ENCODE measurements around the gene AMZ1. TPM values are rescaled to one million over a fixed set of nuclear protein-coding genes. Genes with fewer than 3 reads are reported as not detected.

The AMZ1 gene, protein sequence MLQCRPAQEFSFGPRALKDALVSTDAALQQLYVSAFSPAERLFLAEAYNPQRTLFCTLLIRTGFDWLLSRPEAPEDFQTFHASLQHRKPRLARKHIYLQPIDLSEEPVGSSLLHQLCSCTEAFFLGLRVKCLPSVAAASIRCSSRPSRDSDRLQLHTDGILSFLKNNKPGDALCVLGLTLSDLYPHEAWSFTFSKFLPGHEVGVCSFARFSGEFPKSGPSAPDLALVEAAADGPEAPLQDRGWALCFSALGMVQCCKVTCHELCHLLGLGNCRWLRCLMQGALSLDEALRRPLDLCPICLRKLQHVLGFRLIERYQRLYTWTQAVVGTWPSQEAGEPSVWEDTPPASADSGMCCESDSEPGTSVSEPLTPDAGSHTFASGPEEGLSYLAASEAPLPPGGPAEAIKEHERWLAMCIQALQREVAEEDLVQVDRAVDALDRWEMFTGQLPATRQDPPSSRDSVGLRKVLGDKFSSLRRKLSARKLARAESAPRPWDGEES
- 3.5 and 14.2 TPM in 2 replicates for total RNA-seq

GRCh38 chr7:2687881-2688318, at the start of gene AMZ1:
TSS of gene AMZ1 (plus strand) at chr7:2688202. CDS start at chr7:2700452, 12,250 bp downstream.
- no peak for DNase-seq (ENCODE audit: low read depth)

GRCh38 chr7:2638224-2638991, 49.6 kb upstream of the AMZ1 start:
- no peak for DNase-seq (ENCODE audit: low read depth)

DNA sequence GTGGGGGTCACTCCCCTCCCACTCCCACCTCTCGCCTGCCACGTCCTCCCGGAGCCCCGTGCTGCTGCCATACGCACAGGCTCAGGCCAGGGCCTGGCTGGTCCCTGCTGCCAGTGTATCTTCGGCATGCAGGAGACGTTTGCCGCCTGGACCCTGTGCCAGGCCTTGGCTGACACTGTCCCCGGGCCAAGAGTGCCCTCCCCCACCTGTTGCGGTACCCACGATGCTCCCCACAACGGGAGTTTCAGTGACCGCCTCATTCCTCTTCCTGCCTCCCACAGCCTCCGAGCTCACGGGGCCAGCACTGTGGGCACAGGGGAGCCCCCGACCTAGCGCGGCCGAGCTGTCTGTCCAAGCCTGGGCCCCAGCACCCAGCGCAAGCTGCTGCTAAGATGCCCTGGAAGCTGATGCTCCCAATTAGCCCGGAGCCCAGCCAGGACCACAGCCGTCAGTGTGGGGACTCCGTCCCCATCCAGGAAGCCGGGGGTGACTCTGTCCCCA, 48.8 kb upstream of the AMZ1 start:
- no peak for DNase-seq (ENCODE audit: low read depth)

DNA sequence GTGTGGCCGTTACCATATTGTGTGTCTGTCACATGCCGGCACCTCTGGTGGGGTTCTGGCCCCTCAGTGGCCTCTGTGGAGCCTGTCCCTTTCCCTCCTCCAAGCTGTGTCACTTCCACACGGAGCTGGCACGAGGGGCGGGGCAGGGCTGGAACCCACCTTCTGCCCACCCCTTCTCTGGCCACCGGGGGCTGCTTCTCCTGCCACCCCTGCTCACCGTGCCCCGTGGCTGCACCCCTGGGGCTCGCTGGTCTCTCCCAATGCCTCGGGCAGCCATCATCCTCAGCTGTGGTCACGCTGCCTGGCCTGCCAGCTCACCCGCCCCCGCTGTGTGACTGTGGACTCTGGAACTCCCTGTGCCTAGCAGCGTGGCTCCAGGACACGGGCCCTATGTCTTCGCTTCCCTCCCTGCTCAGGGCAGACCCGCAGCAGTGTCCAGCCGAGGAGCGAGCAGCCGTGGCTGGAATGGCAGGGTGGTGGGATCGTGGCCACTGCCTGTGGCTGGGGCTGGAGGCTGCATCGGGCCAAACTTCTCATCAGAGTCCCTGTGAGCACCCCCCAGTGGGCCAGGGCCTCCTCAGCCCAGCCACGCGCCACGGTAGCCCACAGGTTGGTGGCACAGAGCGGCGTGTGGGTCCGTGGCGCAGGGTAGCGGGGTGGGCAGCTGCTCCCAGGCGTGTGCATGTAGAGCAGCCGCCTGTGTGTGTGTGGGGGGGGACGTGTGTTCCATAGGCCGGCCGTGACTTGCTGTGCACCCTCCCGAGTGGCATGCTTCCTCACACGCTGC, 48.1 kb upstream of the AMZ1 start:
- DNase-seq (ENCODE audit: low read depth) = no peak

- peak; percentile 36 for DNase-seq (ENCODE audit: low read depth)
Measured at GRCh38 chr7:2640482-2640830, 47.5 kb upstream of the AMZ1 start.

- no peak for DNase-seq (ENCODE audit: low read depth)
Measured at GRCh38 chr7:2640846-2641316, 47.1 kb upstream of the AMZ1 start.

- DNase-seq (ENCODE audit: low read depth) = peak; percentile 94
Measured at GRCh38 chr7:2641406-2642393, 46.3 kb upstream of the AMZ1 start.

DNA sequence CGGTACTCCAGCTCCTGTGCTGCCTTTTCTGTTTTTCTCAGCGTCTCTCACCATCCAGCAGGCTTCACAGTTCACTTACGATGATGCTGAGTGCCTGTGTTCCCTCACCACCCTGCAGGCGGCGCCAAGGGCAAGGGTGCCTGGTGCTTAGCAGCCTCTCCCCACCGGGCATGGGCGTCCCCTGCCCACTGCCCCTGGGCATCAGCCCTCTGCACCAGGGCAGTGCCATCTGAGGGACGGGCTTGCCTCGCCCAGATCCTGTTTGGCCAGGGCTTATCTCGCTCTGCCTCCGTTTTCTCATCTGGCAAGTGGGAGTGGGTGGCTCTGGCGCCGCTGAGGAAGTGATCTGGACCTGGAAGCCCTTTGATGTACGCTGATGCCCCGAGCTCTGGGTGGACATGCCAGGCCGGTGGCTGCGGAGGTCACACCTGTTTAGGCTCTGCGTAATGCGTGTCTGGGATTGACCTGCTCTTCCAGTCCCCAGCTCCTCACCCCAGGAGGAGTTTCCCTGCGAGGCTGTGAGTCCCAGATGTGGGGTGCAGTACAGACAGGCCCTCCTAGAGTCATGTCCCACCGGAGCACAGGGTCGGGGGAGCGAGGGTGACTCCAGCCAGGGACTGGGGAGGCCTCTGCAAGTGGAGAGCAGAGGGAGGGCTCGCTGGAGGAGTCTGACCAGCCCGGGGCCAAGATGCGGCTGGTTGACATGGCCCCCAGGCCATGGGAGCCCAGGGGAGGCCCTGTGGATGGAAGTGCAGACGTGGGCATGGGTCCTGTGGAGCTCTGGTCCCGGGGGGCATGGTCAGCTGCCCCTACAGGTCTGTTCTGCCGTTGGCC, 44.4 kb upstream of the AMZ1 start:
- DNase-seq (ENCODE audit: low read depth) = no peak

GRCh38 chr7:2644220-2644561, 43.8 kb upstream of the AMZ1 start:
- no peak for DNase-seq (ENCODE audit: low read depth)

DNA sequence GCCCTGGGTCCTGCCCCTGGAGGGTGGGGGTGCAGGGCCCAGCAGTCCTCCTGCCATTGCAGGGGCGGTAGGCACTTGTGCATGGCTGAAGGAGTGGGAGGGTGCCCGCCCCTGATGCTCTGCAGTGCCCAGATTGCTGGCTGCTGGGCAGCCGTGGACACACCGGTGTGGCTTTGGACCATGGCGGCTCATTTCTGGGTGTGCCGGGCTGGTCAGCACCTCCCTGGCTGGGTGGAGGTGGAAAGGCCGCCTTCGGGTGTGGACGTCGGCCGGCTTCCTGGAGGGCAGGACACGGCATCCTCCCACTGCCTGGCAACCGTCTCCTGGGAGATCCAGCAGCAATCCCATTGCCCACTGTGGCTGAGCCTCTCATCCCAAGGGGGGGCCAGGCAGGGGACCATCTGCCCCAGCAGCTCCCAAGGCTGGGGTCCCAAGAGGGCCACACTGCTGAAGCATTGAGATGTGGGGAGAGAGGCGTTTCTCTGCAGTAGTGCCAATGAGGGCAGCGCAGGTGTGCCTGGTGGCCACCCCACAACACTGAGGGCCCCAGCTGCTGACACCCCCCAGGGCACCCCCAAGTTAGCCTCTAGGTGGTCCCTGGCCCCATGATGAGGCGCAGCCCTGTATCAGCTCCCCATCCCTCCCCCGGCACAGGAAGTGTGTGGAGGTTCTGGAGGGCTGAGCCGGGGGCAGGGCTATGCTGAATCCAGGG, 43.3 kb upstream of the AMZ1 start:
- DNase-seq (ENCODE audit: low read depth) = no peak

- DNase-seq (ENCODE audit: low read depth) = no peak
Measured at GRCh38 chr7:2645274-2645868, 42.6 kb upstream of the AMZ1 start.

GRCh38 chr7:2646336-2646679, 41.7 kb upstream of the AMZ1 start:
- DNase-seq (ENCODE audit: low read depth) = no peak

DNA sequence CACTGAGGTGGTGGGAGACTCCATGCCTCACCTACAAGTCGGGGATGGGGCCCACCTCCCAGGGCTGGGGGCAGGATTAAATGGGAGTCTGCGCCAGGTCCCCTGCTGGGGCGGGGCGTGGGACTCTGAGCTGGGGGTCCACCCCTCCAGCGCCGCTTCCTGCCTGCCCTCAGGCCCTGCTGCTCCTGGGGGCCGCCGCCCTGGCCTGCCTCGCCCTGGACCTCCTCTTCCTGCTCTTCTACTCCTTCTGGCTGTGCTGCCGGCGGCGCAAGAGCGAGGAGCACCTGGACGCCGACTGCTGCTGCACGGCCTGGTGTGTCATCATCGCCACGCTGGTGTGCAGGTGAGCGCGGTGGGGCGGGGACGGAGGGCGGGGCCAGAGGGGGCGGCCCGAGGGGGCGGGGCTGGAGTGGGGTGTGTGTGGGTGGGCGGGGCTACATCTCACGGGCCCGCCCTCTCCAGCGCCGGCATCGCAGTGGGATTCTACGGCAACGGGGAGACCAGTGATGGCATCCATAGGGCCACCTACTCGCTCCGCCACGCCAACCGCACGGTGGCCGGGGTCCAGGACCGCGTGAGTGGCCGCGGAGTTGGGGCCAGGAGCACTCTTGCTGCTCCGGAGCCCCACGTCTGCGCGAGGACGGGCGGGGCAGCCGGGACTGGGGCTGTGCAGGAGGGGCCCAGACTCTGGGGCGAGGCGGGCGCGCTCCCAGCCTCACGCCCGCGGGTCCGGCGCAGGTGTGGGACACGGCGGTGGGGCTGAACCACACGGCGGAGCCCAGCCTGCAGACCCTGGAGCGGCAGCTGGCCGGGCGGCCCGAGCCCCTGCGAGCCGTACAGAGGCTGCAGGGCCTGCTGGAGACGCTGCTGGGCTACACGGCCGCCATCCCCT, 41.1 kb upstream of the AMZ1 start:
- no peak for DNase-seq (ENCODE audit: low read depth)

DNA sequence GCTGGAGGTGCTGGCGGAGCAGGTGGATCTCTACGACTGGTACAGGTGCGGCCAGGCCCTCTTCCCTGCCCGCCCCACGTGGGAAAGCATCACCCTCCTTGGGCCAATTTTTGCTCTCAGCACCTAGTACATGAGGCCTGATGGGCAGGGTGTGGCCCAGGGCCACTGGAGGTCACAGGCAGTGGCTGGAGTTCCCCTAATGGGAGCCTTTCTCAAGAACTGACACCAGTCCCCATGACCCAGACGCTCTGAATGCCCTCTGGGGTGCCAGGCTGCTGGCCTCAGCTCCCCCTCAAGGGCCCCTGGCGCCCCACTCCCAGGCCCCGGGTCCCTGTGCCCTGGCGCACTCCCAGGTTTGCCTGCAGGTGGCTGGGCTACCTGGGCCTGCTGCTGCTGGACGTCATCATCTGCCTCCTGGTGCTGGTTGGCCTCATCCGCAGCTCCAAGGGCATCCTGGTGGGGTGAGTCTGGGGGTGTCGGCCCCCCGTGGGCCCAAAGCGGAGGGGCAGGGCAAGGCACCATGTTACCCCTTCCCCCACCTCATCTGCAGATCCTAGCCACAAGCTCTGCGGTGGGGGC, 40.3 kb upstream of the AMZ1 start:
- DNase-seq (ENCODE audit: low read depth) = no peak

DNA sequence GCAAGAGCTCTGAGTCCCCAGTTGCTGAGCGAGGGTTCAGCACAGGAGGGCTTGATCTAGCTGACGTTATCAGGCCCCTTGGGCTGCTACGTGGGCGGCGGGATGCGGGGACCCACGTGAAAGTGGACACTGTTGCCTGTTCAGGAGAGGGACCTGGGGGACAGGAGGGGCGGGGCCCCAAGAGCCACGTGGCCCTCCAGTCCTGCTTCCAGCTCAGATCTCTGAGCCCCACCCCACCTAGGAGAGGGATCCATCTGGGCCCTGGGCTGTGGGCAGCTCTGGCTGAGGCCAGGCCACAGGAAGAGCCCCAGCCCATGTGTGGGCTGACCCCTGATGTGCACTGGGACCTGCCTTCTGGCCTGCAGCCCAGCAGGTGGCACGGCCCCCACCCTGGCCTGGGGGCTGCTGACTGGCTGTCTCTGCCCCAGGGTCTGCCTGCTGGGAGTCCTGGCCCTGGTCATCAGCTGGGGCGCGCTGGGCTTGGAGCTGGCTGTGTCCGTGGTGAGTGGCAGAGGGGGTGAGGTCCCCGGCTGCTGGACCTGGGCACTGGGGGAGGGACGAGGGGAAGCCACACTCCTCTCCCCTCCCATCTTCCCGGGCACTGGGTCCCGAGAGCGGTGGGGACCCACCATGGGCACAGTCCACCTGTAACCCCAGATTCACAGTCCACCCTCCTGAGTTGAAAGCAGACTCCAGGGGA, 38.7 kb upstream of the AMZ1 start:
- DNase-seq (ENCODE audit: low read depth) = no peak

DNA sequence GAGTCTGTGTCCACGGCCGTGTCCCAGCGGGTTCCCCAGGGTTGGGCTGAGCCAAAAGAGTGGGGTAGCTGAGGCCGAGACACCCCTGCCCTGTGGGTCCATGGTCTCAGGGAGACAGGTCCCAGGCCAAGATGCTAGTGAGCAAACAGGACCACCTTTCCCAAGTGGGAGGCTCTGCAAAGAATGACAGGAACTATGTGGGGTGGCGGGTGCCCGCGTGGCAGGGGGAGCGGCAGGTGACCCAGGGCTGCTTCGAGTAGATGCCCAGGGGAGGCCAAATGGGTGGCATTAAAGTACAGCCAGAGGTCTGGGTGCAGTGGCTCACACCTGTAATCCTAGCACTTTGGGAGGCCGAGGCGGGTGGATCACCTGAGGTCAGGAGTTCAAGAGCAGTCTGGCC, 38.0 kb upstream of the AMZ1 start:
- no peak for DNase-seq (ENCODE audit: low read depth)

- DNase-seq (ENCODE audit: low read depth) = no peak
Measured at GRCh38 chr7:2650451-2650850, 37.6 kb upstream of the AMZ1 start.
